HG03095 (cell line): Measurements from ENCODE around the gene SLC13A2.
"Not testable (repeated sequence)": the region's sequence is repeated elsewhere in the genome, so short reads cannot be mapped to it uniquely, and the experiment has no call there.

ENCODE experiments used
- ATAC-seq: cut with Tn5 transposase; IDR thresholded peaks from one replicate; pipeline ENCODE4 v1.9.1; 2021; ENCODE audit warnings: moderate library complexity; ENCODE audit not compliant: unreplicated experiment

SLC13A2 gene

GRCh38 chr17:28511858-28512461 lies 38.5 kb downstream of the SLC13A2 start:
- ATAC-seq = no peak

- ATAC-seq = no peak
Measured at GRCh38 chr17:28513476-28513875, 40.0 kb downstream of the SLC13A2 start.

- ATAC-seq = no peak
Measured at GRCh38 chr17:28514561-28515002, 41.1 kb downstream of the SLC13A2 start.

GRCh38 chr17:28515518-28515917 lies 42.1 kb downstream of the SLC13A2 start:
- no peak for ATAC-seq

GRCh38 chr17:28518132-28518531 lies 44.7 kb downstream of the SLC13A2 start:
- no peak for ATAC-seq

- ATAC-seq = no peak
Measured at GRCh38 chr17:28518578-28518977, 45.1 kb downstream of the SLC13A2 start.

GRCh38 chr17:28519236-28519635 lies 45.8 kb downstream of the SLC13A2 start:
- ATAC-seq = no peak

- no peak for ATAC-seq
Measured at GRCh38 chr17:28520687-28521086, 47.2 kb downstream of the SLC13A2 start.

GRCh38 chr17:28521311-28522085 lies 48.1 kb downstream of the SLC13A2 start:
- no peak for ATAC-seq

GRCh38 chr17:28522281-28522680 lies 48.8 kb downstream of the SLC13A2 start:
- not testable (repeated sequence) for ATAC-seq

- ATAC-seq = no peak
Measured at GRCh38 chr17:28523186-28523585, 49.7 kb downstream of the SLC13A2 start.

- ATAC-seq = no peak
Measured at GRCh38 chr17:28523876-28524275, 50.4 kb downstream of the SLC13A2 start.

- ATAC-seq = no peak
Measured at GRCh38 chr17:28524476-28525424, 51.3 kb downstream of the SLC13A2 start.

- no peak for ATAC-seq
Measured at GRCh38 chr17:28526381-28526780, 52.9 kb downstream of the SLC13A2 start.

- no peak for ATAC-seq
Measured at GRCh38 chr17:28527181-28527681, 53.8 kb downstream of the SLC13A2 start.

- ATAC-seq = no peak
Measured at GRCh38 chr17:28527859-28528258, 54.4 kb downstream of the SLC13A2 start.

GRCh38 chr17:28528327-28529012 lies 55.0 kb downstream of the SLC13A2 start:
- no peak for ATAC-seq

- no peak for ATAC-seq
Measured at GRCh38 chr17:28529013-28529400, 55.6 kb downstream of the SLC13A2 start.

GRCh38 chr17:28530250-28530649 lies 56.8 kb downstream of the SLC13A2 start:
- no peak for ATAC-seq

- ATAC-seq = no peak
Measured at GRCh38 chr17:28530926-28531325, 57.5 kb downstream of the SLC13A2 start.
